Measurements from ENCODE around the gene PSMD14. TPM values are rescaled to one million over a fixed set of nuclear protein-coding genes. Genes with fewer than 3 reads are reported as not detected.

PSMD14 gene
- total and polyA plus RNA-seq, 7 experiments from 2014 or later, result 13.2 to 69.5 (median 25.1) TPM

- Histone ChIP-seq H3K4me1 (ENCODE audit: control insufficient read depth in 2 of 2, insufficient read depth in 2 of 2, low read length in 2 of 2) (no peaks in the 10 kb centered on the region), H3K4me3 (ENCODE audit: low read length) (no peak overlapping the region), H3K36me3 (ENCODE audit: control insufficient read depth in 2 of 3, insufficient read depth in 3 of 3, low read length in 3 of 3) (no peaks in the 10 kb centered on the region), H3K27me3 (ENCODE audit: control insufficient read depth in 2 of 2, insufficient read depth in 2 of 2, low read length in 2 of 2) (no peaks in the 10 kb centered on the region), H3K9me3 (ENCODE audit: control insufficient read depth in 2 of 3, low read length in 3 of 3) (no peaks in the 10 kb centered on the region), H3K27ac (ENCODE audit: low read depth, low read length) (no peak overlapping the region)
- CTCF ChIA-PET, result no interaction called here
- Mint-ChIP-seq H3K27me3 (no peaks in the 10 kb centered on the region), H3K27ac (no peak overlapping the region), H3K4me3 (no peak overlapping the region), H3K9me3 (peaks cover 0 to 16% (median 8%) of the 10 kb centered on the region in 11 donors), H3K36me3 (peaks cover 7 to 61% (median 47%) of the 10 kb centered on the region in 5 donors), H3K4me1 (peaks cover 10 to 28% (median 17%) of the 10 kb centered on the region in 7 donors)
- ATAC-seq (no peak), DNase-seq (no peak)
- intact Hi-C loops (cut with micrococcal nuclease), result no loop called here
- POLR2A ChIA-PET, result no interaction called here
Measured at GRCh38 chr2:161343235-161343634, 35.0 kb downstream of the PSMD14 start.

- Mint-ChIP-seq H3K4me1 (peaks cover 14 to 32% (median 25%) of the 10 kb centered on the region in 7 donors), H3K27me3 (no peaks in the 10 kb centered on the region), H3K36me3 (peaks cover 7 to 54% (median 38%) of the 10 kb centered on the region in 5 donors), H3K9me3 (peaks cover 0 to 16% (median 7%) of the 10 kb centered on the region in 11 donors), H3K4me3 (no peak overlapping the region), H3K27ac (no peak overlapping the region)
- H3K36me3 ChIP-seq (ENCODE audit: control insufficient read depth in 2 of 3, insufficient read depth in 3 of 3, low read length in 3 of 3), result no peaks in the 10 kb centered on the region
- no peak overlapping the region for H3K4me3 ChIP-seq (ENCODE audit: low read length)
- intact Hi-C loops (cut with micrococcal nuclease), result loop anchor here in 1 of 2 donors (5.0 kb wide), 1 partner anchor 38 kb away; no protein-coding TSS in a partner anchor
- H3K27me3 ChIP-seq (ENCODE audit: control insufficient read depth in 2 of 2, insufficient read depth in 2 of 2, low read length in 2 of 2), result no peaks in the 10 kb centered on the region
- ATAC-seq (no peak), DNase-seq (no peak)
- H3K9me3 ChIP-seq (ENCODE audit: control insufficient read depth in 2 of 3, low read length in 3 of 3), result no peaks in the 10 kb centered on the region
- H3K27ac ChIP-seq (ENCODE audit: low read depth, low read length), result no peak overlapping the region
- no peaks in the 10 kb centered on the region for H3K4me1 ChIP-seq (ENCODE audit: control insufficient read depth in 2 of 2, insufficient read depth in 2 of 2, low read length in 2 of 2)
- POLR2A ChIA-PET, result no interaction called here
- CTCF ChIA-PET, result no interaction called here
Measured at GRCh38 chr2:161344692-161345091, 36.5 kb downstream of the PSMD14 start.

GRCh38 chr2:161351678-161352077 is 43.5 kb downstream of the PSMD14 start:
- POLR2A ChIA-PET, result no interaction called here
- no peak for DNase-seq

GRCh38 chr2:161352719-161353118 is 44.5 kb downstream of the PSMD14 start:
- CTCF ChIA-PET, result no interaction called here
- intact Hi-C loops (cut with micrococcal nuclease), result no loop called here
- peaks cover 9 to 55% (median 28%) of the 10 kb centered on the region in 7 donors for H3K4me1 Mint-ChIP-seq

More at GRCh38 chr2:161351678-161352077, 43.5 kb downstream of the PSMD14 start:
- Mint-ChIP-seq H3K36me3 (peaks cover 0 to 26% (median 12%) of the 10 kb centered on the region in 5 donors), H3K4me1 (peaks cover 9 to 63% (median 34%) of the 10 kb centered on the region in 7 donors), H3K9me3 (no peaks in the 10 kb centered on the region), H3K4me3 (no peak overlapping the region), H3K27me3 (no peaks in the 10 kb centered on the region), H3K27ac (no peak overlapping the region)
- CTCF ChIA-PET, result no interaction called here
- Histone ChIP-seq H3K27me3 (ENCODE audit: control insufficient read depth in 2 of 2, insufficient read depth in 2 of 2, low read length in 2 of 2) (no peaks in the 10 kb centered on the region), H3K27ac (ENCODE audit: low read depth, low read length) (no peak overlapping the region), H3K36me3 (ENCODE audit: control insufficient read depth in 2 of 3, insufficient read depth in 3 of 3, low read length in 3 of 3) (no peaks in the 10 kb centered on the region), H3K9me3 (ENCODE audit: control insufficient read depth in 2 of 3, low read length in 3 of 3) (no peaks in the 10 kb centered on the region), H3K4me3 (ENCODE audit: low read length) (no peak overlapping the region), H3K4me1 (ENCODE audit: control insufficient read depth in 2 of 2, insufficient read depth in 2 of 2, low read length in 2 of 2) (no peaks in the 10 kb centered on the region)
- intact Hi-C loops (cut with micrococcal nuclease), result no loop called here
- ATAC-seq, result no peak

GRCh38 chr2:161353543-161353942 is 45.3 kb downstream of the PSMD14 start:
- no peak for ATAC-seq
- Mint-ChIP-seq H3K27me3 (no peaks in the 10 kb centered on the region), H3K4me1 (peaks cover 9 to 48% (median 28%) of the 10 kb centered on the region in 7 donors), H3K4me3 (no peak overlapping the region), H3K9me3 (peaks cover 0 to 3% (median 0%) of the 10 kb centered on the region in 11 donors), H3K27ac (no peak overlapping the region), H3K36me3 (peaks cover 0 to 26% (median 10%) of the 10 kb centered on the region in 5 donors)
- H3K27ac ChIP-seq (ENCODE audit: low read depth, low read length), result no peak overlapping the region
- no peaks in the 10 kb centered on the region for H3K9me3 ChIP-seq (ENCODE audit: control insufficient read depth in 2 of 3, low read length in 3 of 3)
- ChIA-PET POLR2A (no interaction called here), CTCF (interaction anchor here (0.7 kb wide), 1 partner anchor 592 kb away, joined by 3 read pairs; no protein-coding TSS in a partner anchor)
- no peaks in the 10 kb centered on the region for H3K27me3 ChIP-seq (ENCODE audit: control insufficient read depth in 2 of 2, insufficient read depth in 2 of 2, low read length in 2 of 2)
- no peaks in the 10 kb centered on the region for H3K4me1 ChIP-seq (ENCODE audit: control insufficient read depth in 2 of 2, insufficient read depth in 2 of 2, low read length in 2 of 2)
- H3K4me3 ChIP-seq (ENCODE audit: low read length), result no peak overlapping the region
- no peak for DNase-seq
- intact Hi-C loops (cut with micrococcal nuclease), result no loop called here
- no peaks in the 10 kb centered on the region for H3K36me3 ChIP-seq (ENCODE audit: control insufficient read depth in 2 of 3, insufficient read depth in 3 of 3, low read length in 3 of 3)

More at GRCh38 chr2:161352719-161353118, 44.5 kb downstream of the PSMD14 start:
- Histone ChIP-seq H3K27ac (ENCODE audit: low read depth, low read length) (no peak overlapping the region), H3K4me3 (ENCODE audit: low read length) (no peak overlapping the region), H3K27me3 (ENCODE audit: control insufficient read depth in 2 of 2, insufficient read depth in 2 of 2, low read length in 2 of 2) (no peaks in the 10 kb centered on the region), H3K36me3 (ENCODE audit: control insufficient read depth in 2 of 3, insufficient read depth in 3 of 3, low read length in 3 of 3) (no peaks in the 10 kb centered on the region), H3K4me1 (ENCODE audit: control insufficient read depth in 2 of 2, insufficient read depth in 2 of 2, low read length in 2 of 2) (no peaks in the 10 kb centered on the region), H3K9me3 (ENCODE audit: control insufficient read depth in 2 of 3, low read length in 3 of 3) (no peaks in the 10 kb centered on the region)
- Mint-ChIP-seq H3K4me3 (no peak overlapping the region), H3K27me3 (no peaks in the 10 kb centered on the region), H3K9me3 (no peaks in the 10 kb centered on the region), H3K36me3 (peaks cover 0 to 20% (median 9%) of the 10 kb centered on the region in 5 donors), H3K27ac (no peak overlapping the region)
- ATAC-seq, result no peak
- POLR2A ChIA-PET, result no interaction called here
- DNase-seq, result no peak

GRCh38 chr2:161354106-161354505 is 45.9 kb downstream of the PSMD14 start:
- Mint-ChIP-seq H3K36me3 (peaks cover 0 to 28% (median 10%) of the 10 kb centered on the region in 5 donors), H3K4me3 (no peak overlapping the region), H3K9me3 (peaks cover 0 to 4% (median 0%) of the 10 kb centered on the region in 11 donors), H3K27ac (no peak overlapping the region), H3K4me1 (peaks cover 8 to 44% (median 25%) of the 10 kb centered on the region in 7 donors), H3K27me3 (no peaks in the 10 kb centered on the region)
- ChIA-PET POLR2A (no interaction called here), CTCF (interaction anchor here (0.7 kb wide), 1 partner anchor 592 kb away, joined by 3 read pairs; no protein-coding TSS in a partner anchor)
- H3K36me3 ChIP-seq (ENCODE audit: control insufficient read depth in 2 of 3, insufficient read depth in 3 of 3, low read length in 3 of 3), result no peaks in the 10 kb centered on the region
- H3K9me3 ChIP-seq (ENCODE audit: control insufficient read depth in 2 of 3, low read length in 3 of 3), result no peaks in the 10 kb centered on the region
- no peak overlapping the region for H3K27ac ChIP-seq (ENCODE audit: low read depth, low read length)
- ATAC-seq (no peak), DNase-seq (no peak)
- no peaks in the 10 kb centered on the region for H3K27me3 ChIP-seq (ENCODE audit: control insufficient read depth in 2 of 2, insufficient read depth in 2 of 2, low read length in 2 of 2)
- no peak overlapping the region for H3K4me3 ChIP-seq (ENCODE audit: low read length)
- no peaks in the 10 kb centered on the region for H3K4me1 ChIP-seq (ENCODE audit: control insufficient read depth in 2 of 2, insufficient read depth in 2 of 2, low read length in 2 of 2)
- intact Hi-C loops (cut with micrococcal nuclease), result no loop called here

- Mint-ChIP-seq H3K9me3 (peaks cover 0 to 6% (median 0%) of the 10 kb centered on the region in 11 donors), H3K4me3 (no peak overlapping the region), H3K27me3 (no peaks in the 10 kb centered on the region), H3K36me3 (peaks cover 0 to 35% (median 11%) of the 10 kb centered on the region in 5 donors), H3K27ac (no peak overlapping the region), H3K4me1 (peaks cover 2 to 36% (median 19%) of the 10 kb centered on the region in 7 donors)
- no peaks in the 10 kb centered on the region for H3K9me3 ChIP-seq (ENCODE audit: control insufficient read depth in 2 of 3, low read length in 3 of 3)
- ChIA-PET POLR2A (no interaction called here), CTCF (no interaction called here)
- no peak for DNase-seq
- no peaks in the 10 kb centered on the region for H3K4me1 ChIP-seq (ENCODE audit: control insufficient read depth in 2 of 2, insufficient read depth in 2 of 2, low read length in 2 of 2)
- intact Hi-C loops (cut with micrococcal nuclease), result no loop called here
- no peak for ATAC-seq
- H3K4me3 ChIP-seq (ENCODE audit: low read length), result no peak overlapping the region
- H3K36me3 ChIP-seq (ENCODE audit: control insufficient read depth in 2 of 3, insufficient read depth in 3 of 3, low read length in 3 of 3), result no peaks in the 10 kb centered on the region
- no peak overlapping the region for H3K27ac ChIP-seq (ENCODE audit: low read depth, low read length)
- H3K27me3 ChIP-seq (ENCODE audit: control insufficient read depth in 2 of 2, insufficient read depth in 2 of 2, low read length in 2 of 2), result no peaks in the 10 kb centered on the region
Measured at GRCh38 chr2:161355106-161355505, 46.9 kb downstream of the PSMD14 start.
